BJ (cell line): Measurements from ENCODE around the gene GNAI2. TPM values are rescaled to one million over a fixed set of nuclear protein-coding genes. Genes with fewer than 3 reads are reported as not detected.

Source experiments
- CTCF ChIA-PET: fragments of 350-600 bp; formaldehyde crosslinking; extraction: SDS; loops from one replicate; lab custom pipeline; 2021; ENCODE audit warnings: antibody characterized with exemption, inconsistent platforms; lab: Yijun Ruan, JAX
- POLR2A ChIA-PET: fragments of 300-600 bp; sonication (Branson Sonifier 250); formaldehyde crosslinking; extraction: SDS; loops from one replicate; lab custom pipeline; 2021; ENCODE audit warnings: antibody characterized with exemption; lab: Charles Lee
- DNase-seq: peaks from one replicate; pipeline ENCODE4 v3.0.0-alpha.2; 2011; ENCODE audit warnings: low read depth
- H3K27me3 ChIP-seq: 2 replicates; pipeline ENCODE4 v1.6.0; 2011; ENCODE audit warnings: low read length; ENCODE audit not compliant: control insufficient read depth, insufficient read depth
- H3K36me3 ChIP-seq: 2 replicates; pipeline ENCODE4 v1.5.1; 2011; ENCODE audit warnings: low read length; ENCODE audit not compliant: control insufficient read depth, insufficient read depth
- H3K4me3 ChIP-seq: 2 replicates; pipeline ENCODE4 v1.5.1; 2011; ENCODE audit warnings: low read depth, mild to moderate bottlenecking, control low read depth, low read length
- polyA plus RNA-seq: library from polyadenylated mRNA; depleted of rRNA; stranded (reverse); fragments of >200 nt; gene quantifications from 2 replicates; pipeline ENCODE4 v1.2.3, GENCODE V29; 2011
- TF ChIP-seq, protein P1 (sequence below): IDR thresholded peaks from 2 replicates; pipeline ENCODE4 v1.5.1; 2011; ENCODE audit warnings: low read depth, mild to moderate bottlenecking, control low read depth, inconsistent platforms, low read length, moderate library complexity; ENCODE audit not compliant: insufficient read depth

The GNAI2 gene
- polyA plus RNA-seq, 1 experiment = 887 TPM

DNA sequence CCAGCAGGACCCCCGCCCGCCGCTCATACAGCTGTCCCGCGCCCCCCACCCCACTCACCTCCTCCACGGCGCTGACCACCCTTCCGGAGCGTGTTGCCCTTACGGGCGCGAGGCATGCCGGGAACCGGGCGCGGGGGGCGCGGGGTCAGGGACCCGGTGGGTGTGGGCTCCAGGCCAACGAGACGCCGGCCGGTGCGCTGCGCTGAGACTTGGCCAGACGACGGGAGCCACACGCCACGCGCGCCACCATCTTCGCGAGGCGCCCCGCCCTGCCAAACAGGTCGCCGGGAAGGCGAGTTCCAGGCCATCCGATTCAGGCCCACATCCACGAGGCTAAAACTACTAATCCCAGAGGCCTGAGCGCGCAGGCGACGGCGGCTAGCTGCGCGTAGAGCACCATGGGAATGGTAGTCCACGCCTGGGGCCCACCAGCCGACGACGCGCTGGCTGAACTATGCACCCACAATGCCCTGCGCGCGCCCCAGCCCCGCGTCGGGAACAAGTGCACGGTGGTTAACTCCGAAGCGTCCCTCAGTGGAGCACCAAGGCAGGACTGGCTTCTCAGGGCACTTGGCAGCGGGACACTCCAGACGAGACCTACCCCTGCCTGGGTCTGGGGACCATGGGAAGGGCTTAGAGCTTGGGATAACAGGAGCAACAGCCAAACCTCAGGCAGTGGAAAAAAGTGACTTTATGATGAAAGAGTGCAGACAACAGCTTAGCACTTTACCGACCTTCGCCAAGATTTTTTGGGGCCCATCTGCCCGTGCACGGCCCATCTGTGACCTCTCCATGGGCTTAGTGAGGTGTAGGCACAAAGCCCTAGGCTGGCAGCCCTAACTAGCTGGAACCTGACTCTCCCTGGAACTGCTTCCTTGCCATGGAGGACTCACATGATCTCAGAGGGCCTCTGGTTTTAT lies 56.4 kb downstream of the GNAI2 start, which contains the start of gene IFRD2:
TSS of gene IFRD2 (minus strand) at position 271 of the 920 bp plus-strand sequence. CDS start at position 116, 155 bp downstream.
- Histone ChIP-seq H3K4me3 (peak within 1 kb of the TSS; percentile 88), H3K27me3 (no peaks in the 10 kb centered on the region), H3K36me3 (peaks cover 25% of the 10 kb centered on the region)
- peak; percentile 90 for DNase-seq
- ChIA-PET POLR2A (interaction anchor here (0.5 to 0.8 kb wide), 3 partner anchors 29 to 57 kb away, joined by 3 to 6 read pairs (median 5); no protein-coding TSS in a partner anchor), CTCF (interaction anchor here (0.6 to 1.5 kb wide), 13 partner anchors 10 to 167 kb away, joined by 3 to 5 read pairs (median 4); partner anchors contain the start of gene SEMA3B)
- TF ChIP-seq, protein P1, sequence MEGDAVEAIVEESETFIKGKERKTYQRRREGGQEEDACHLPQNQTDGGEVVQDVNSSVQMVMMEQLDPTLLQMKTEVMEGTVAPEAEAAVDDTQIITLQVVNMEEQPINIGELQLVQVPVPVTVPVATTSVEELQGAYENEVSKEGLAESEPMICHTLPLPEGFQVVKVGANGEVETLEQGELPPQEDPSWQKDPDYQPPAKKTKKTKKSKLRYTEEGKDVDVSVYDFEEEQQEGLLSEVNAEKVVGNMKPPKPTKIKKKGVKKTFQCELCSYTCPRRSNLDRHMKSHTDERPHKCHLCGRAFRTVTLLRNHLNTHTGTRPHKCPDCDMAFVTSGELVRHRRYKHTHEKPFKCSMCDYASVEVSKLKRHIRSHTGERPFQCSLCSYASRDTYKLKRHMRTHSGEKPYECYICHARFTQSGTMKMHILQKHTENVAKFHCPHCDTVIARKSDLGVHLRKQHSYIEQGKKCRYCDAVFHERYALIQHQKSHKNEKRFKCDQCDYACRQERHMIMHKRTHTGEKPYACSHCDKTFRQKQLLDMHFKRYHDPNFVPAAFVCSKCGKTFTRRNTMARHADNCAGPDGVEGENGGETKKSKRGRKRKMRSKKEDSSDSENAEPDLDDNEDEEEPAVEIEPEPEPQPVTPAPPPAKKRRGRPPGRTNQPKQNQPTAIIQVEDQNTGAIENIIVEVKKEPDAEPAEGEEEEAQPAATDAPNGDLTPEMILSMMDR = no peak

DNA sequence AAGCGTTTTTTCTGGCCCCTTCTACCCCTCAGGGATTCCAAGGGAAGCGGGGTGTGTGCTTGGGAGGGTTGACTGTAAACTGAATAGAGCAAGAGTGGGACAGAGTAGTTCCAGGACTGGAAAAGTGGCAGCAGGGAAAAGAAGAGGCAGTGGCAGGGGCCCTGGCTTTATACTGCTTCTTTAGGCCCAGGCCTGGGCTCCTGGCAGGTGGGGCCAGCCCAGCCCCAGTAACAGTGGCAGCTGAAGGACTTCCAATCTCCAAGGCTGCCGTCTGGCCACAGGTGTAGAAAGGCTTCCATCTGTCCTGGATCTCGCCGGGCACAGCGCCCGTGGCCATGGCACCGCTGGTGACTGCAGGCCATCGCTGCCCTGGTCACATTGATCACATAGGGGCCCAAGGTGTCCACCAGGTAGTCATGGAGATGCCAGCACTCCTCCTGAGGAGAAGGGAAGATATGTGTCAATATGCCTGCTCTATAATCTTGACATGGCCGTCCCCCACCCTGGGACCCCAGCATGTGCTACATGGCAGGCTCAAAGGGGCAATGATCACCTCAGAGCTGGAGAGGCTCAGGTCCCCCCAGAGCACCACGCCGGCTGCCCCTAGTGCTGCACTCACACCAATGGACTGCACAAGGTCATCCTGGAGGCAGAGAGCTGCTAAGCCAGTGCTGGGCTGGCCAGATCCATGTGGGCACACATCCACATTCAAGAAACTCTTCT lies 57.2 kb downstream of the GNAI2 start:
- DNase-seq = no peak
- H3K4me3 ChIP-seq = no peak overlapping the region
- POLR2A ChIA-PET = no interaction called here
- peaks cover 21% of the 10 kb centered on the region for H3K36me3 ChIP-seq
- H3K27me3 ChIP-seq = no peaks in the 10 kb centered on the region
- TF ChIP-seq, protein P1 = no peak
- CTCF ChIA-PET = interaction anchor here (0.6 to 1.6 kb wide), 7 partner anchors 21 to 67 kb away, joined by 3 to 5 read pairs (median 3); no protein-coding TSS in a partner anchor

DNA sequence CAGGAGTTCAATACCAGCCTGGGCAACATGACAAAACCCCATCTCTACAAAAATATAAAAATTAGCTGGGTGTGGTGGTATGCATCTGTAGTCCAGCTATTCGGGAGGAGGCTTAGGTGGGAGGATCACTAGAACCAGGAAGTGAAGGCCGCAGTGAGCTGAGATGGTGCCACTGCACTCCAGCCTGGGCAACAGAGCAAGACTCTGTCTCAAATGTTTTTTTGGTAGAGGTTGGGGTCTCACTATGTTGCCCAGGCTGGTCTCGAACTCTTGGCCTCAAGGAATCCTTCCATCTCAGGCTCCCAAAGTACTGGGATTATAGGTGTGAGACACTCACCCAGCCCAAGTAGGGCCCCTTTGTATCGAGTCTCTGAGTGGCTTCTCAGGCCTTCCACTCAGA lies 58.1 kb downstream of the GNAI2 start:
- peaks cover 13% of the 10 kb centered on the region for H3K36me3 ChIP-seq
- H3K4me3 ChIP-seq = no peak overlapping the region
- no peaks in the 10 kb centered on the region for H3K27me3 ChIP-seq
- DNase-seq = no peak
- CTCF ChIA-PET = interaction anchor here (0.7 to 1.6 kb wide), 4 partner anchors 30 to 68 kb away, joined by 3 to 5 read pairs (median 4); no protein-coding TSS in a partner anchor
- POLR2A ChIA-PET = no interaction called here
- TF ChIP-seq, protein P1 = no peak

GRCh38 chr3:50294492-50295403 lies 58.7 kb downstream of the GNAI2 start:
- no peak overlapping the region for H3K4me3 ChIP-seq
- no peak for DNase-seq
- TF ChIP-seq, protein P1 = no peak
- peaks cover 8% of the 10 kb centered on the region for H3K36me3 ChIP-seq
- CTCF ChIA-PET = interaction anchor here (0.8 to 1.6 kb wide), 3 partner anchors 35 to 69 kb away, joined by 3 to 4 read pairs (median 3); no protein-coding TSS in a partner anchor
- no peaks in the 10 kb centered on the region for H3K27me3 ChIP-seq
- POLR2A ChIA-PET = no interaction called here
